Measurements from ENCODE around the gene HOMEZ.

DNA sequence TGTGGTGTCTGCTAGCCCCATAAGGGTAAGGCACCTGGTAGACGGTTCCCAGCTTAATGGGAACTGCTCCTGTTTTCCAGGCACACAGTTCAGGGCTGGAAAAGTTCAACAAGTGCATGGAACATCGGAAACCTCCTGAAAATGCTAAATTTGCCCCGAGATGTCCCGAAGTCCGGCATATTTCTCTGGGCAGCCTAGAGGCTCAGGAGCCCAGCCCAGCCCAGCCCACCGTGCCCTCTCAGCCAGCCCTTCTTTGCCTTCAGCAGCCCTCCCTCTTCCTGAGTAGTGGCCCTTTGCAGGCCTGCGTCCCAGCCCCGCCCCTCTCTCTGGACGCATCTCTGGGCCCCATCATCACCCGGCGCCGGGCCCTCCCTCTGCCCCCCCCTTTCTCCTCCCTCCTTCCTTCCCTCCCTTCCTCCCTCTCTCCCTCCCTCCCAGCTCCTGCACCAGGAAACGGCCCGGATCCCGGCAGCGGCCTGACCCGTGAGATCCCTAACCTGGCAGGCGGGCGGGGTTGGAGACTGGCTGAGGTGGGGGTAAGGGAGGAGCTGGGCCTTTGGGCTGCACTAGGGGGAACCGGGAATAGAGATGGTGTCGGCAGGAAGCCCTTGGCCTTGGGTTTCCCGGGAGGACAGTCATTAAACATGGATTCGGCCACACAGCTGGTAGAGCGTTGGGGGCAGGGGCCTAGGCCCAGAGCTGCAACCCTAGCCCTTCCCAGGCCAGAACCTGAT, 20.6 kb upstream of the HOMEZ start, which contains the start of gene BCL2L2:
- peak; percentile 73 for TF ChIP-seq POLR2A (IDR thresholded peaks at IDR 0.05; ENCODE audit: low read depth, low read length)
- TF ChIP-seq TAF1 (IDR thresholded peaks at IDR 0.05; ENCODE audit: low read depth, low read length) = no peak; the same call in 1 of the 2 replicates
- peak; percentile 75 for TF ChIP-seq POLR2AphosphoS5 (IDR thresholded peaks at IDR 0.05; ENCODE audit: low read depth, low read length)
- no peak for TF ChIP-seq PAX5 (IDR thresholded peaks at IDR 0.05; ENCODE audit: insufficient read depth, low read length, severe bottlenecking)
- TF ChIP-seq SPI1 (IDR thresholded peaks at IDR 0.05; ENCODE audit: low read depth, low read length) = no peak
- TF ChIP-seq POU2F2 (IDR thresholded peaks at IDR 0.05; ENCODE audit: low read depth, low read length) = 0 out of 2 replicates have a peak, but pooled peaks have one; percentile 19

Measured in GM12891 (cell line).